Motor neuron (in vitro differentiated cells): ENCODE measurements around the gene AGAP5. TPM values are rescaled to one million over a fixed set of nuclear protein-coding genes. Genes with fewer than 3 reads are reported as not detected.
A peak's percentile ranks its signal among the peaks of the same experiment; 100 is the strongest.

Source experiments
- ATAC-seq, 8 experiments: fragments of 200-7000 bp; cut with Tn5 transposase; replicated peaks in 6 of 8; 2 replicates each; pipeline ENCODE4 v1.8.0; 2021; ENCODE audit warnings: mild to moderate bottlenecking in 8 of 8, moderate library complexity in 8 of 8
- H3K27ac ChIP-seq, 2 donors: fragments of 250-450 bp; sonication (Bioruptor Pico); 2 replicates each; pipeline ENCODE4 v1.9.0; 2021; ENCODE audit warnings: antibody characterized with exemption in 2 of 2, mild to moderate bottlenecking in 2 of 2, moderate library complexity in 1 of 2
- H3K4me1 ChIP-seq, 2 donors: fragments of 250-450 bp; sonication (Bioruptor Pico); replicated peaks in 1 of 2; 2 replicates each; pipeline ENCODE4 v1.6.1; 2021; ENCODE audit warnings: antibody characterized with exemption in 2 of 2, mild to moderate bottlenecking in 2 of 2, moderate library complexity in 1 of 2
- H3K4me3 ChIP-seq, 5 donors: fragments of 250-450 bp; sonication (Bioruptor Pico); 2 replicates each; pipeline ENCODE4 v1.9.0; 2021; ENCODE audit warnings: antibody characterized with exemption in 5 of 5, mild to moderate bottlenecking in 5 of 5, moderate library complexity in 4 of 5
- WGBS, 10 experiments: fragments of 450-650 bp; shearing (Covaris generic); methylation state at CpG; one replicate each; pipeline ENCODE4 v1.0.0; 2022; 5-methylcytosine and 5-hydroxymethylcytosine counted together
- in situ Hi-C, 9 experiments: fragments of 400-800 bp; cut with MboI; loops; one replicate each; pipeline ENCODE4 v1.15.0; 2021; ENCODE audit warnings: low sequenced_read_pairs in 9 of 9, low pct_unique_long_range_greater_than_20kb in 2 of 9; ENCODE audit not compliant: unreplicated experiment in 9 of 9
- total RNA-seq, 8 experiments: library from RNA; unstranded; fragments of 300-600 nt; gene quantifications; 2 replicates each; pipeline versions ENCODE4 v1.2.3 to v1.2.4, GENCODE V29; 2022

AGAP5 gene
- total RNA-seq, 8 experiments from 2014 or later = 2.0 to 10.2 (median 4.1) TPM

- Histone ChIP-seq H3K4me3 (no peak overlapping the region), H3K27ac (no peak overlapping the region), H3K4me1 (peaks cover 9% of the 10 kb centered on the region in 2 donors)
- ATAC-seq = no peak
- in situ Hi-C loops = loop anchor here in 4 of 9 experiments (25.0 kb wide), 1 partner anchor 92 kb away; no protein-coding TSS in a partner anchor
- WGBS, 10 experiments = 50 to 100% (median 94%) methylated on average over 2 to 5 of the region's 5 CpGs; no CpG with 5 or more reads in 3 of the 10 experiments
Measured at GRCh38 chr10:73629165-73629564, 68.7 kb downstream of the AGAP5 start.

DNA sequence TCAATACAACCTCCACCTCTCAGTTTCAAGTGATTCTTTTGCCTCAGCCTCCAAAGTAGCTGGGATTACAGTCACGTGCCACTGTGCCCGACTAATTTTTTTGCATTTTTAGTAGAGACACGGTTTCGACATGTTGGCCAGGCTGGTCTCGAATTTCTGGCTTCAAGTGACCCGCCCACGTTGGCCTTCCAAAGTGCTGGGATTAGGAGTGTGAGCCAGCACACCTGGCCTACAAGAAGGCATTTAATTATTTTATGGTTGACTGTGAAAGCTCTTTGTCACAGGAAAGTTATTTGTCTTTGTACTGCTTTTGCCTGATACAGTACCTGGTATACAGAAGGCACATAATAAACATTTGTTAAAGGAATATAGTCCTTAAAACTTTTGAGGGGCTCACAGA lies 69.5 kb downstream of the AGAP5 start:
- no peak for ATAC-seq
- in situ Hi-C loops = loop anchor here in 4 of 9 experiments (25.0 kb wide), 1 partner anchor 91 kb away; no protein-coding TSS in a partner anchor
- 20 to 92% (median 67%) methylated on average over 2 to 7 of the region's 7 CpGs for WGBS, 10 experiments
- Histone ChIP-seq H3K4me3 (no peak overlapping the region), H3K27ac (no peak overlapping the region), H3K4me1 (peaks cover 9% of the 10 kb centered on the region in 2 donors)

DNA sequence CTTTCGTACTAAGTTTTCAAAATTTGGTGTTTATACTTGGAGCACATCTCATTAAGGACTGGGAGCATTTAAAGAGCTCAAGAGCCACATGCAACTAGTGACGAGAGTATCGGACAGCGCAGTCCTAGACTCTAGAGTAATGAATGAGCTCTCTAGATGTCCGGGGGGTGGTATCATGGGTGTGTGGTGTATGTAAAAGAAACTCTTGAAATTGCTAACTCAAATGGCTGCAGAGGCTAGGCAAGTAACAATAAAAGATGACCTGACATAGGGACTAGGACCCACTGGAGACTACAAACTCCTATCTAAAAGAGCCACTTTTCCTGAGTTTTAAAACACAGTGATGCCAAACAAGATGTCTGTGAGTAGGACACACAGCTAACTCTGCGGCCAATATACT lies 70.6 kb downstream of the AGAP5 start:
- Histone ChIP-seq H3K4me3 (no peak overlapping the region), H3K4me1 (peaks cover 9% of the 10 kb centered on the region in 2 donors), H3K27ac (no peak overlapping the region)
- 80 to 100% (median 96%) methylated on average over 1 to 4 of the region's 6 CpGs; no CpG with 5 or more reads in 3 of the 10 experiments for WGBS, 10 experiments
- no peak for ATAC-seq
- in situ Hi-C loops = loop anchor here in 4 of 9 experiments (25.0 kb wide), 1 partner anchor 90 kb away; no protein-coding TSS in a partner anchor

DNA sequence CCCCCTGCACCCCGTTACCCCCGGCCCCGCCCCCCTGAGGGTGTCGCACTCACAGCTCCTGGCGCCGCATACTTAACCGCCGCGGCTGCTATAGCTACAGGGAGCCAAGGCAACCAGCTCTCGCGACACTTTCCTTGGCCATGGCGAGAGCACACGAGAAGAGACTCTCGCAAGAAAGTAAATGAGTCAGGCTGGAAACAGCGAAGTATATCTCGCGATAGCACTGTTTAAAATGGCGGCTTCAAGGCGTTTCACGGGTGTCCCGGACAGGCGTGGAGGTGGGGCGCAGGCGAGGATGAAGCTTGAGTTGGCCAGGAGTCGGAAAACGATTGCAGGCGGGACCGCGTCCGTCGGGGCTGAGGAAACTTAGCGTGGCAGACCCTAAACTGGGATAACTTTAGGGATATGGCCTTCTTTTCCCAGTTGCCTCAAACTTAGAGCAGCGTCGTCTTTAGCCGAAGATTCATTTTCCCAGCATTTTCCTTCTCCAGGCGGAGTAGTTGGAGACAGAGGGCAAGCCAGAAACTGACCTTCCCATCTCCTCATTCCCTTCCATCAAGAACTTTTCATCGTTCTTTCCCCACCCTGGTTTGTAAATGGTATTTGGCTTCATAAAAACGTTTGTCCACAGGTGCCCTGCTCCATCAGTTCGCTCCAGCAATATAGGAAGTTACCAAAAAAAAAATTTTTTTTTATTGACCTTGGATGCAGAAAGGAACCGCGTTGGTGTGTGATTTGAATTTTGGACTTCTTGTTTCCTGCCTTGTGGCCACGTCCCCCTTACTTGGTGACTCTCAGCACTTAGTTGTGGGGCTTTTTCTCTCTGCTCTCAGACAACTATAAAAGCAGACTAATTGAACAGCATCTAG lies 71.8 kb downstream of the AGAP5 start:
- 0 to 24% (median 4%) methylated on average over 1 to 25 of the region's 42 CpGs for WGBS, 10 experiments
- Histone ChIP-seq H3K4me3 (peak overlapping the region; percentile 81 to 99 (median 89)), H3K4me1 (peaks cover 9% of the 10 kb centered on the region in 2 donors), H3K27ac (peak overlapping the region; percentile 83 to 93)
- in situ Hi-C loops = loop anchor here in 4 of 9 experiments (25.0 kb wide), 1 partner anchor 89 kb away; no protein-coding TSS in a partner anchor
- ATAC-seq = peak; percentile 94 to 99 (median 96)

DNA sequence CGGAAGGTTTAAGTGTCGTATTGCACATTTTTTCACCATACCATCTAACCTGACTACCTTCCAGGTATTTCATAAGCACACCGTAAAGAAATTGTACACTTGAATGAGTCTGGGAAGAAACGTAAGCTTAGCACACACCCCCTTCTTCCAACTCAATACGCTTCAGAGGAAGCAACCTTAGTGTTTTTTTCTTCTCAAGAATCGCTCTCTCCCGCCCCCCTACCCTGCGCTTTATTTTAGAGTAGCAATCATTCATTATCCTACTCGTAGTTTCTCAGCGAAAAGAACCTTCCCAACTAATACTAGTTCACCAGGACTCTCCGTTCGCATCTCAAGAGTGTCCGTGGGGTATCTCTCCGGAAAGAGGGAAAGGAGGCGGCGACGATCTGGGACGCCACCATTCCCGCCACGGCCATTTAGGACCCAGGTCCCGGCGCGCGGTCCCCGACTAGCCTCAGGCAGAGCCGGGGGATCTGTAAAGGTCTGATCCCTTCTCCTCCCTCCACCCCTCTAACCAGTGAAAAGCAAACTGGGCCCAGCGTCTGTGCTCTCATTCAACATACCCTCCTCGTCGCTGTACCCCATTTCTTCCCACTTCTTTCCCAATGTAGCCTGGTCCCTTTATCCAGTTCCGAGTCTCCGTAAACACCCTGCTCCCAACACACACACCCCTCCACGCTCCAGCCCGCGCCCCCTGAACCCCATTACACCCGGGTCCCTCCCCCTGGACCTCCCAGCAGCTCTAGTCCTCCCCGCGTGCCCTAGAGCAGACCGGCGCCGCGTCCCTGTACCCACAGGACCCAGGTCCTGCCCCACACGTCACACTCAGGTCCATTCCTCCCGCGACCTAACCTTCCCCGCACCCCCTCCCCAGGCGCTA lies 72.7 kb downstream of the AGAP5 start:
- 0 to 11% (median 1%) methylated on average over 1 to 16 of the region's 46 CpGs; no CpG with 5 or more reads in 2 of the 10 experiments for WGBS, 10 experiments
- ATAC-seq = peak; percentile 59 to 77 (median 71)
- H3K4me3 ChIP-seq = peak overlapping the region; percentile 81 to 99 (median 89)
- in situ Hi-C loops = loop anchor here in 4 of 9 experiments (25.0 kb wide), 1 partner anchor 88 kb away; no protein-coding TSS in a partner anchor
- peak overlapping the region; percentile 83 to 93 for H3K27ac ChIP-seq
- peaks cover 9% of the 10 kb centered on the region in 2 donors for H3K4me1 ChIP-seq

Other genes with a start within 250 kb of the AGAP5 start
- gene PPP3CB, start 202.1 kb downstream of the AGAP5 start, total RNA-seq = 10 to 100 TPM; 17.7 to 53.8 (median 39.7) TPM
- 10 to 100 TPM in 7 of 8 experiments, 1 to 10 TPM in 1; 6.1 to 26.9 (median 23.8) TPM for gene USP54, start 106.8 kb downstream of the AGAP5 start, total RNA-seq
- gene MYOZ1, start 56.6 kb downstream of the AGAP5 start, total RNA-seq = under 1 TPM in 5 of 8 experiments, not detected in 3; 0.11 to 0.64 (median 0.51) TPM
- 1 to 10 TPM in 2 of 8 experiments, under 1 TPM in 6; 0.31 to 1.5 (median 0.52) TPM for gene SYNPO2L, start 42.1 kb downstream of the AGAP5 start, total RNA-seq
- gene SEC24C, start 46.3 kb upstream of the AGAP5 start, total RNA-seq = 10 to 100 TPM; 33.6 to 73.4 (median 58.8) TPM
- 10 to 100 TPM; 35.3 to 52.4 (median 46.3) TPM for gene CHCHD1, start 83.9 kb upstream of the AGAP5 start, total RNA-seq
- 100 to 1,000 TPM in 2 of 8 experiments, 10 to 100 TPM in 6; 48.2 to 140 (median 81.5) TPM for gene ZSWIM8, start 87.5 kb upstream of the AGAP5 start, total RNA-seq
- 10 to 100 TPM in 6 of 8 experiments, 1 to 10 TPM in 2; 7.6 to 17.3 (median 13.4) TPM for gene NDST2, start 113.5 kb upstream of the AGAP5 start, total RNA-seq
- 10 to 100 TPM; 10.6 to 33.5 (median 24.3) TPM for gene CAMK2G, start 176.4 kb upstream of the AGAP5 start, total RNA-seq
- gene PLAU, start 213.0 kb upstream of the AGAP5 start, total RNA-seq = 1 to 10 TPM in 3 of 8 experiments, under 1 TPM in 5; 0.17 to 10.0 (median 0.74) TPM